GM12878 (cell line): ENCODE data around the gene SLC4A8.

ENCODE experiments used
- BACH1 ChIP-seq: fragments of 450-650 bp; IDR thresholded peaks from 2 replicates; pipeline ENCODE4 v1.6.1; 2017; ENCODE audit warnings: mild to moderate bottlenecking, borderline replicate concordance
- CEBPB ChIP-seq, 2 experiments: fragments of 150-350 bp in 1 of 2; IDR thresholded peaks; 2 replicates each; pipeline ENCODE4 v1.6.1; 2012 to 2014; ENCODE audit warnings: low read depth in 2 of 2, low read length in 2 of 2, borderline replicate concordance in 1 of 2, inconsistent platforms in 1 of 2
- EZH2 ChIP-seq: IDR thresholded peaks from 2 replicates; pipeline ENCODE4 v1.6.1; 2012; ENCODE audit warnings: low read depth, mild to moderate bottlenecking, control low read depth, inconsistent platforms, low read length, borderline replicate concordance; ENCODE audit not compliant: control insufficient read depth
- NRF1 ChIP-seq: conservative IDR thresholded peaks from 2 replicates; pipeline ENCODE4 v1.6.1; 2011; ENCODE audit warnings: mild to moderate bottlenecking, low read depth, low read length, improper control_type of control experiment
- ZNF207 ChIP-seq: fragments of 450-650 bp; IDR thresholded peaks from 2 replicates; pipeline ENCODE4 v1.6.1; 2014; ENCODE audit warnings: antibody characterized with exemption, mild to moderate bottlenecking, borderline replicate concordance
- TF ChIP-seq, protein P1 (sequence below), 3 experiments: IDR thresholded peaks in 2 of 3; conservative IDR thresholded peaks in 1 of 3; 2 replicates each; pipeline ENCODE4 v1.5.1; 2011; ENCODE audit warnings: low read depth in 3 of 3, low read length in 3 of 3, mild to moderate bottlenecking in 3 of 3, control low read depth in 2 of 3, moderate library complexity in 2 of 3, inconsistent platforms in 1 of 3, mixed read lengths in 1 of 3; ENCODE audit not compliant: control insufficient read depth in 2 of 3, insufficient read depth in 1 of 3; ENCODE audit errors: extremely low read depth in 1 of 3
- TF ChIP-seq, protein P2 (sequence below): fragments of 450-650 bp; IDR thresholded peaks from 2 replicates; pipeline ENCODE4 v1.6.1; 2017; ENCODE audit warnings: mild to moderate bottlenecking, moderate library complexity

DNA sequence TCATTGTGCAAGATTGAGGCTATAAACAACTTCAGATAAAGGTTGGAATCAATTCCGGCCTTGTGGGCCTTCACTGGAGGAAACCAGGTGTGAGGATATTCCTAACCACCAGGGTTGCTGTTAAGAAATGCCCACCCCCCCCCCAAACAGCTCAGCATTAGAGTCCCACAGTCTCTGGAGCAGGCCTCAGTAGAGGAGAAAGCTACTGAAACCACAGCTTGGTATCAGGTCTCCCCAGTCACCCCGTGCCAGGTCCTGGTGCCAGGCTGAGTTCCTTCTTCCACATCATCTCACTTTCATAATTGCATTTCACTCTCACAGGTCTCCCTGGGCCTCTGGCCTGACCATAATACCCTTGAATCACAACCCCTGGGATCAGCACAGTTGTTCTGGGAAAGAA is 45.9 kb upstream of the SLC4A8 start:
- no peak for TF ChIP-seq BACH1
- no peak for TF ChIP-seq ZNF207
- TF ChIP-seq EZH2: no peak
- TF ChIP-seq NRF1: no peak
- TF ChIP-seq, protein P1, sequence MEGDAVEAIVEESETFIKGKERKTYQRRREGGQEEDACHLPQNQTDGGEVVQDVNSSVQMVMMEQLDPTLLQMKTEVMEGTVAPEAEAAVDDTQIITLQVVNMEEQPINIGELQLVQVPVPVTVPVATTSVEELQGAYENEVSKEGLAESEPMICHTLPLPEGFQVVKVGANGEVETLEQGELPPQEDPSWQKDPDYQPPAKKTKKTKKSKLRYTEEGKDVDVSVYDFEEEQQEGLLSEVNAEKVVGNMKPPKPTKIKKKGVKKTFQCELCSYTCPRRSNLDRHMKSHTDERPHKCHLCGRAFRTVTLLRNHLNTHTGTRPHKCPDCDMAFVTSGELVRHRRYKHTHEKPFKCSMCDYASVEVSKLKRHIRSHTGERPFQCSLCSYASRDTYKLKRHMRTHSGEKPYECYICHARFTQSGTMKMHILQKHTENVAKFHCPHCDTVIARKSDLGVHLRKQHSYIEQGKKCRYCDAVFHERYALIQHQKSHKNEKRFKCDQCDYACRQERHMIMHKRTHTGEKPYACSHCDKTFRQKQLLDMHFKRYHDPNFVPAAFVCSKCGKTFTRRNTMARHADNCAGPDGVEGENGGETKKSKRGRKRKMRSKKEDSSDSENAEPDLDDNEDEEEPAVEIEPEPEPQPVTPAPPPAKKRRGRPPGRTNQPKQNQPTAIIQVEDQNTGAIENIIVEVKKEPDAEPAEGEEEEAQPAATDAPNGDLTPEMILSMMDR (IDR thresholded peaks at IDR 0.05 in 2 of 3, conservative IDR thresholded peaks at IDR 0.05 in 1 of 3; ENCODE audit: control insufficient read depth in 2 of 3, extremely low read depth in 1 of 3, insufficient read depth in 1 of 3, low read depth in 3 of 3, low read length in 3 of 3): no peak
- TF ChIP-seq, protein P2, sequence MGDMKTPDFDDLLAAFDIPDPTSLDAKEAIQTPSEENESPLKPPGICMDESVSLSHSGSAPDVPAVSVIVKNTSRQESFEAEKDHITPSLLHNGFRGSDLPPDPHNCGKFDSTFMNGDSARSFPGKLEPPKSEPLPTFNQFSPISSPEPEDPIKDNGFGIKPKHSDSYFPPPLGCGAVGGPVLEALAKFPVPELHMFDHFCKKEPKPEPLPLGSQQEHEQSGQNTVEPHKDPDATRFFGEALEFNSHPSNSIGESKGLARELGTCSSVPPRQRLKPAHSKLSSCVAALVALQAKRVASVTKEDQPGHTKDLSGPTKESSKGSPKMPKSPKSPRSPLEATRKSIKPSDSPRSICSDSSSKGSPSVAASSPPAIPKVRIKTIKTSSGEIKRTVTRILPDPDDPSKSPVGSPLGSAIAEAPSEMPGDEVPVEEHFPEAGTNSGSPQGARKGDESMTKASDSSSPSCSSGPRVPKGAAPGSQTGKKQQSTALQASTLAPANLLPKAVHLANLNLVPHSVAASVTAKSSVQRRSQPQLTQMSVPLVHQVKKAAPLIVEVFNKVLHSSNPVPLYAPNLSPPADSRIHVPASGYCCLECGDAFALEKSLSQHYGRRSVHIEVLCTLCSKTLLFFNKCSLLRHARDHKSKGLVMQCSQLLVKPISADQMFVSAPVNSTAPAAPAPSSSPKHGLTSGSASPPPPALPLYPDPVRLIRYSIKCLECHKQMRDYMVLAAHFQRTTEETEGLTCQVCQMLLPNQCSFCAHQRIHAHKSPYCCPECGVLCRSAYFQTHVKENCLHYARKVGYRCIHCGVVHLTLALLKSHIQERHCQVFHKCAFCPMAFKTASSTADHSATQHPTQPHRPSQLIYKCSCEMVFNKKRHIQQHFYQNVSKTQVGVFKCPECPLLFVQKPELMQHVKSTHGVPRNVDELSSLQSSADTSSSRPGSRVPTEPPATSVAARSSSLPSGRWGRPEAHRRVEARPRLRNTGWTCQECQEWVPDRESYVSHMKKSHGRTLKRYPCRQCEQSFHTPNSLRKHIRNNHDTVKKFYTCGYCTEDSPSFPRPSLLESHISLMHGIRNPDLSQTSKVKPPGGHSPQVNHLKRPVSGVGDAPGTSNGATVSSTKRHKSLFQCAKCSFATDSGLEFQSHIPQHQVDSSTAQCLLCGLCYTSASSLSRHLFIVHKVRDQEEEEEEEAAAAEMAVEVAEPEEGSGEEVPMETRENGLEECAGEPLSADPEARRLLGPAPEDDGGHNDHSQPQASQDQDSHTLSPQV: no peak
- no peak for TF ChIP-seq CEBPB (IDR thresholded peaks at IDR 0.05; ENCODE audit: borderline replicate concordance in 1 of 2, low read depth in 2 of 2, low read length in 2 of 2)
